Right lobe of liver (tissue), 4 donors: ENCODE results near the gene EPS8.

ENCODE experiments used
- CTCF ChIP-seq, 4 donors: fragments of 200-600 bp in 3 of 4; fragments of 450-650 bp in 1 of 4; IDR thresholded peaks; one replicate each; pipeline versions ENCODE4 v1.5.1 to v1.8.0; 2016 to 2022; ENCODE audit warnings: antibody characterized with exemption in 4 of 4, mild to moderate bottlenecking in 2 of 4
- POLR2A ChIP-seq: fragments of 450-650 bp; IDR thresholded peaks from one replicate; pipeline ENCODE4 v1.6.1; 2017; ENCODE audit warnings: antibody characterized with exemption, mild to moderate bottlenecking
- donor health status: DM: no; HTN: no; CAD: no.
- donor health status: DM: no; HTN: no; CAD: no.
- donor health status: DM: no; HTN: yes; CAD: no.

DNA sequence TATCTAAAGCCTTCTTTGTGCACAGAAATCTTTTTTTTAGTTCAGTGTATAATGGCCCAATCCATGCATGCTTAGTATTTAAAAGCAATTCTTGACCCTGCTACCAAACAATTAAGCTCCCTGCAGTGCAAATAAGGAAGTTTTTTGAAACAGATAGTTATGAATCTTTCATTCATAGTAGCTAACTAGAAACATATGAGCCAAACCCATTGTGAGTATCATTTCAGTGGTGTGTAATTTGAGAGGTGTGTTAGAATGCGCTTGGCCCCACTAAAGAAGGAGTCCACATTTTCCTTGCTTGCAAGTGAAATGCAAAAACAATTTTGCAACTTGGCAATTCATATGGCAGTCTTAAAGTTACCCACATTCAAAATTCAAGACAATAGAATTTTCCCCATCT is 14.4 kb downstream of the EPS8 start:
- TF ChIP-seq POLR2A, result no peak
- no peak for TF ChIP-seq CTCF (IDR thresholded peaks at IDR 0.05)
